ENCODE data around the gene RAB20.

GRCh38 chr13:110576736-110577476 is 15.4 kb upstream of the RAB20 start:
- TF ChIP-seq CTCF (IDR thresholded peaks at IDR 0.05) (no peak), POLR2A (IDR thresholded peaks at IDR 0.05) (no peak)
